Panc1 (cell line): ENCODE measurements around the gene MIA2.

Source experiments
- CTCF ChIP-seq: fragments of 450-650 bp; IDR thresholded peaks from 2 replicates; pipeline ENCODE4 v1.5.1; 2017; ENCODE audit warnings: mild to moderate bottlenecking
- POLR2AphosphoS5 ChIP-seq: IDR thresholded peaks from 2 replicates; pipeline ENCODE4 v1.6.1; 2012; ENCODE audit warnings: mild to moderate bottlenecking, low read depth, low read length, moderate library complexity
- REST ChIP-seq, 2 experiments: IDR thresholded peaks; 2 replicates each; pipeline ENCODE4 v1.6.1; 2011 to 2012; ENCODE audit warnings: low read depth in 2 of 2, control low read depth in 1 of 2, low read length in 1 of 2, mild to moderate bottlenecking in 1 of 2, moderate library complexity in 1 of 2; ENCODE audit not compliant: insufficient read depth in 1 of 2
- SIN3A ChIP-seq: IDR thresholded peaks from 2 replicates; pipeline ENCODE4 v1.6.1; 2012; ENCODE audit warnings: low read depth, mild to moderate bottlenecking, low read length, moderate library complexity, borderline replicate concordance; ENCODE audit not compliant: insufficient read depth
- TCF7L2 ChIP-seq: IDR thresholded peaks from 2 replicates; pipeline ENCODE4 v1.6.1; 2011; ENCODE audit warnings: mild to moderate bottlenecking, low read depth, low read length, inconsistent platforms

DNA sequence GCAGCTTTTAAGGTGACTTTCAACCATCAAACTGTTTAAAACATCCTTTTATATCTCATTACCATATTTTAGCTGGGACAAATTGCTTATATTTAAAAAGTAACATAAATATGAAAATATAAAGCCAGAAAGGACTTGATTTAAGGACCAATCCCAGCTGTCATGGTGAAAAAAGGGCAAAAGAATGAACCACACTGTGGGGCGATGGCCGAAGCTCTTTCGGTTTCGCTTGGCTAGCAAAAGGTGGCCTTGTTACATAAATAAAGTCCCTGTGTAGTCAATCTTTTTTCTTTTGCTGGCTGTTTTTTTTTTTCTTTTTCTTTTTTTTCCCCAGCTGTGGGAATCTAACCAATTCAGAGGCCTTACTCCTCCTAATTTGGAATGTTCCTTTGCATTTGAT, 147.7 kb downstream of the MIA2 start:
- no peak for TF ChIP-seq CTCF
- no peak for TF ChIP-seq REST (IDR thresholded peaks at IDR 0.05; ENCODE audit: insufficient read depth in 1 of 2, low read depth in 2 of 2, low read length in 1 of 2)
- no peak for TF ChIP-seq TCF7L2
- TF ChIP-seq SIN3A: no peak
- TF ChIP-seq POLR2AphosphoS5: no peak
